Measurements from ENCODE around the gene SPATA4.

The SPATA4 gene

GRCh38 chr4:176134670-176135069 lies 60.7 kb downstream of the SPATA4 start:
- CTCF ChIA-PET = no interaction called here
- no peak for TF ChIP-seq CTCF (IDR thresholded peaks at IDR 0.05; ENCODE audit: control extremely low read depth, extremely low read depth, low read depth, missing control alignments)
- POLR2A ChIA-PET = no interaction called here
- DNase-seq (ENCODE audit: extremely low spot score) = no peak
